ENCODE data around the gene RBM19. TPM values are rescaled to one million over a fixed set of nuclear protein-coding genes. Genes with fewer than 3 reads are reported as not detected.

Gene RBM19
- polyA plus RNA-seq, 1 donor, result 19.1 TPM

GRCh38 chr12:113802000-113802749, 163.9 kb downstream of the RBM19 start:
- DNase-seq, result no peak

DNA sequence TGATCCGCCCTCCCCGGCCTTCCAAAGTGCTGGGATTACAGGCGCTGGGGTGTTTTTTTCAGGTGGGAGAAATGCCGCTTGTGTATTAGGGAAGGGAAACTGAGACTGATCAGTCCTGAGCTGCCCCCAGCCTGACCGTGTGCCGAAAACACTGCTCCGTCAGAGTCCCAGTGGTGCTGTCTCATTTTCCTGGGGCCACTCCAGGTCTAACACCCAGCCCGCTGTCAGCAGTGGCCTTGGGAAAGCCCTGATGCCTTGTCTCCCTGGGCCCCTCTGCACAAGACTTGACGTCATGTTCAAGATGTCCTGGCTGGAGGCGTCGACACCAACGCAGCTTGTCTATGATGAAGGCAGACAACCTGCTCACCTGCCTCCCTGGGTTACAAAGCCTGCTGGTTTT, 165.9 kb downstream of the RBM19 start:
- no peak for DNase-seq

- no peak for DNase-seq
Observed at GRCh38 chr12:113798552-113798951, 167.6 kb downstream of the RBM19 start.

- no peak for DNase-seq
Observed at GRCh38 chr12:113797535-113797868, 168.6 kb downstream of the RBM19 start.

DNA sequence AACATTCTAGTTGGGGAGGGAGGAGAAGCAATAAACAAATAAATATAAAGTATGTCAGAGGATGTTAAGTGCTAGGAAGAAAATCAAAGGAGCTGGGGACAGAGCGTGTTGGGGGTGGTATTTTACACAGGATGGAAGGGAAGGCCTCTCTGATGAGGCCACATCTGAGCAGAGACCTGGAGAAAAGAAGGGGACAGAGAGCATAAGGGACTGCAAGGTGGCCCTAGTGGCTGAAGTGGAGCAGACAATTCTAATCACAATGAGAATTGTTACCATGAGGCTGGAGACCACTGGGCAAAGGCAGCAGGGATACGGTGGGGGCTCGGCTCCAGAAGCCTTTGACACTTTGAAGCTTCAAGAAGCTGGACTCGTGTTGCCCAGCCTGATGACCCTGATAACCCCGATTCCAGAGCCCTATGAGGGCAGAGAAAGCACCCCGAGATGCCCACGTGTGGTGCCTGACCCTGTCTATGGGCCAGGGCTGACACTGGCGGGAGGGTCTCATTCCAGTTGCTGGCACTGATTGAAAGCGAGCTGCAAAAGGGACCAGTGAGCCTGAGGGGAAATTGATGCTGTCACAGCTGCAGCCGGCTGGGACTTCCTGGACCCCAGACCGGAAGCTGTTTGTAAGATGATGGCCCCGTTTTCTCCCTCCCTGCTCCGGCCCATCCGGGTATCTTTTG, 169.1 kb downstream of the RBM19 start:
- no peak for DNase-seq

DNA sequence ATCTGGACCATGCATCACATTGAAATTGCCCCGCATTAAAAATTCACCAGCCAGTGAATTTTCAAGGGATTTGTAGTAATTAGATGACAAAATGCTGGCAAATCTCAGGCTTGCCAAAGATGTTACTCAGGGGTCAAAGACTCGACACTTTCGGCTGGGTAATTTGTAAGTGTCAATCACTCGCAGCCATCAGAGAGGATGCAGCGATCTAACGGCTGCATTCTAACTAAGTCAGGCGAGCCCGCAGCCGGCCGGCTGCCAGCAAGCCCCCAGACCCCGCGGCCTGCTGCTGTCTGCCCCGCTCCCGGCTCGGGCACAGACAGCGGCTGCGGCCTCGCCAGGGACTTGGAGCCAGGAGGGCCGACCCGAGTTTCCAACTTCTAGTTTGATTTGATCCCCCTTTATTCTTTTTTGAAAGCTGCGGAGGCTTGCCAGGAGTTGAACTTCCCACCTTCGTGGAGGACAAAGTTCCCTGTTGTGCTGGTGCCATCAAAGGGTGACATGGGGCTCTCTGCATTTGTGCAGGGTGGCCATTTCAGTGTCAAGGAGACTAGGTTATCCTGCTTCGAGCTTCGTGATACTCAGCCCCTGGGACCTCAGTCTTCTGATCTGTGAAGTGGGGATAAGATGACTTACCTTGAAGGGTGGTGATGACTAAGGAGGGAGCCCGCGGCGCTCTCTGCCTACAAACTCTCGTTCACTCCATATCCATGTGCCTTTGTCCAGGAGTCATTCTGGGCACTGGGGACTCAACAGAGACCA, 169.9 kb downstream of the RBM19 start:
- no peak for DNase-seq

DNA sequence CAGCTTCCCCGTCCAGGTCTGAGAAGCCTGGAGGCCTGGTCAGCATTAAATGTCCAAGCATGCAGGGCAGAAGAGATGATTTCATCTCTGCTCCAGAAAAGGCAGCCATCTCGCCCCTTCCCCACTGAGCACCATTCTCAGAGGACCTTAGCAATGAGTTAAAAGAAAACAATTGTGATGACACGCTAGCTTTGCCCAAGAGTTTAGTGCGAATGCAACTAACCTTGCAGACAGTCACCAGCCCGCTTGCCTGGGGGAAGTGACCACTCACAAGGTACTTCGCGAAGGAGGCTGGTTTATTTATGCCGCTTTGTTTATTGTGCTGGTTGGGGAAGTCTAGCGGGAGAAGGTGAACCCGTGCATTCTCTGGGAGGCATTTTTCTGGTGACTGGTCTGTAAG, 170.7 kb downstream of the RBM19 start:
- no peak for DNase-seq

GRCh38 chr12:113794774-113795173, 171.4 kb downstream of the RBM19 start:
- DNase-seq, result no peak

DNA sequence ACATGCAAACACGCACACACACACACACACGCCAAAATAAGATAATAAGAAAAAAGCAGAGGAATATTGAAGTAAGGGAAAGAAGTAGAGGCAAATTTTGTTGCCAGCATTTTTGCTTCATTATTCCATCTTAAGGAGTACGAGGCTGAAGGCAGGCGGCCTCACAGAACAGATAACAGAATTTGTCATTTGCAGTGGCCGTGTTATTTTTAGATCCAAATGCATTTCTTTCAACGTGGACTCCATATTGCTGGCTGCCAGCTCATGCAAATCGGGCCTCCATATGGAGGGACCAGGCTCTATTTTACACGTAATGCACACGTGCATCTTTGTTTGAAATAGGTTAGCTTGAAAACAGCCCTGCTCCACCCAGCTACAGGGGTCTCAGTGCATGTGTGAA, 172.9 kb downstream of the RBM19 start:
- no peak for DNase-seq

GRCh38 chr12:113792450-113792849, 173.7 kb downstream of the RBM19 start:
- no peak for DNase-seq

- no peak for DNase-seq
Observed at GRCh38 chr12:113788020-113788856, 177.9 kb downstream of the RBM19 start.

- no peak for DNase-seq
Observed at GRCh38 chr12:113786107-113786506, 180.0 kb downstream of the RBM19 start.

DNA sequence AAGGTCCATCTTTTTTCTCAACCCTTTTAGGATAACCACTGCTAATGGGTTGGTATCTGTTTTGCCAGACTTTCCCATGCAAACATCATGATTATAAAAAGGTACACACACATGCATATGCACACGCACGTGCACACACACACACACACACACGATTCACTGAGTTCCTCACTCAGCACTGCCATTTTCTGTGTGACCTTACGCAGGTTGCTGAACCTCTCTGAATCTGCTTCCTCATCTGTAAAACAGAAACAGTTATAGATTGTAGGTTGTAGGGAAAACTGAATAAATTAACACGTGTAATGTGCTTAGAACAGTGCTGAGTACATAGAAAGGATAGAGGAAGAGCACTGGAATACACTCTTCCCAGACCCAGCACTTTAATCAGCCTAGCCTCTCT, 182.3 kb downstream of the RBM19 start:
- DNase-seq, result no peak

- DNase-seq, result no peak
Observed at GRCh38 chr12:113782873-113783272, 183.3 kb downstream of the RBM19 start.

DNA sequence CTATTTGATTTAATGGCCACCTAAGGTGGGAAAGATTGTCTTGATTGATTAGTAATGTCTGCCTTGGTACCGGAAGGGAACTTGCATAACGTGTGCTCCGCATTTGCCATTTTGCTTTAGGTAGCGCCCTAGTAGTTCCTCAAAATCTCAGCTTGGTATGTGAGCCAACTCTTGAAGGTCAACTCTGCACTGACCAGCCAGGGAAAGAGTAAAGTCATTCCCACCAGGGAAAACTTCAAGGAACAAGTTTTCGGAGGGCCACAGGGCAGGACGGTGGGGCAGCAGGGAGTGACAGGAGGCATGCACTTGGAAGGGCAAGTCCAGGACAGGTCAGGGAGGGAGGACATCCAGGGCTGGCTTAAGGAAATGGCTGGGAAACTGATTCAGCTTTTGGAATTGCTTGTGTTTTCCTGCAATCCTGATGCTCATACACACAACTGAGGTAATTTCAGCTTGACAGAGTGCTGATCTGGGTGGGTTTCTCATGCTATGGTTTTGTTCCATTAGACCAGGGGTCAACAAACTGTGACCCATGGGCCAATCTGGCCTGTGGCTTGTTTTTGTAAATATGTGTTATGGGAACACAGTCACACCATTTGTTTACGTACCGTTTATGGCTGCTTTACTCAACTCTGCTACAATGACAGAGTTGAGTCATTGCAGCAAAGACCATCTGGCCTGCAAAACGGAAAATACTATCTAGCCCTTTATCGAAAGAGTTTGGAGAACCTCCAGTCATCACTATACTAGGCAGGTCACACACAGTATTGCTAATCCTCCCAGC, 184.5 kb downstream of the RBM19 start:
- DNase-seq, result no peak

- DNase-seq, result no peak
Observed at GRCh38 chr12:113779774-113780173, 186.4 kb downstream of the RBM19 start.

GRCh38 chr12:113778432-113779132, 187.5 kb downstream of the RBM19 start:
- DNase-seq, result no peak

DNA sequence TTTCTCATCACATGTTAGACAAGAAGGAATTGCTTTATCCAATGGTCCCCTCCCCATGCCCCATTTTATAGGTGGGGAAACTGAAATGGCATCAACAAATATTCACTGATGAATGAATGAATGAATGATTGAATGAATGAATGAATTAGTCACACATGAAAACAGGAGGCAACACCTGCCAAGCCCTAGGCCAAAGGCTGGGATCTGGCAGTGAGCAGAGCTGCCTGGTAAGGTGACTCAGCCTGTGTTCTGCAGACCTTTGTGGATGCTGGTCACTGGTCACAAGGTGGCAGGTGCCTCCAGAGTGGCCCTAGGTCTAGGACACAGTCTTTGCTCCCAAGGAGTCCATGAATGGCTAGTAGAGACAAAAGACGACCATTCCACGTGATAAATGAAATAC, 188.4 kb downstream of the RBM19 start:
- no peak for DNase-seq

DNA sequence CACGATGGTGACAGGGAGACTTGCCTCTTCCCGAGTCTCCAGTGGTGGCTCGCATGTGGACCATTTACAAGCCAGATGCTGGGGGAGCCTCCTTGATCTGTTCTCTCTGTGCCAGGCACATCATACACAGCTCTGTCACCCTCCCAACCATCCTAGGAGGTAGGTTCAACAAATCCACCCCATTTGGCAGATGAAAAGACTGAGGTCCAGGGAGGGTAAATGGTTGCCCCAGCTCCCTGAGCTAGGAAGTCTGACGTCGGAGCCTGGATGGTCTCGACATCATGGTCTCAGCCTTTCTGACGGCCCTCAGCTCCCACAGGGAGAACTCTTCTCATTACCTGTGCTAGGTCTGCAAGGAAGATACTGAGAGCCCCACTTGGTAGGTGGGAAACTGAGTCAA, 189.6 kb downstream of the RBM19 start:
- DNase-seq, result no peak

DNA sequence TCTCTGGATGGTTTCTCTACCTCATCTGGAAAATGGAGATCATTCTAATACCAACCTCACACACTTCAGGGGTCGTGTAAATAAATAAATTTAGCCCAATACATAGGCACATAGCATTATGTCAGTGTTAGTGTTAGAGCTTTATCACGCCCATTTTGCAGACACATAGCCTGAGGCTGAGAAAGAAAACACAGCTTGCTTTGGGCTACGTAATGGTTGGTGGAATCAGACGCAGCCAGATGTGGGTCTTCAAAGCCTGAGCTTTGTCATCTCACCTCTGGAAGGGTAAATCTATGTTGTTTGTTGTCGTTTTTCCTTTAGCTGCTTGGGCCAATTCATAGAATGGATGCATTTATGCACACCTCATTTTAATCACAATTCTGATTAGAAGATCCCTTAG, 191.6 kb downstream of the RBM19 start:
- DNase-seq, result no peak

GRCh38 chr12:113772505-113773030, 193.6 kb downstream of the RBM19 start:
- no peak for DNase-seq
